ENCODE measurements around the gene MINAR2.

GRCh38 chr5:129773376-129773775 lies 25.5 kb downstream of the MINAR2 start:
- no peak for TF ChIP-seq POLR2A (IDR thresholded peaks at IDR 0.05; ENCODE audit: low read length)
- TF ChIP-seq GATA1 (IDR thresholded peaks at IDR 0.05; ENCODE audit: low read depth, low read length): no peak

Measured in erythroblast (primary cell).